Calu3 (cell line): ENCODE results near the gene MGAT3. TPM values are rescaled to one million over a fixed set of nuclear protein-coding genes. Genes with fewer than 3 reads are reported as not detected.

Source experiments
- Bru-seq: library from RNA; stranded (reverse); fragments of 400-500 nt; gene quantifications from one replicate; lab custom pipeline; 2021; lab: Mats Ljungman, UMichigan
- BruChase-seq, 2 experiments: library from RNA; stranded (reverse); fragments of 400-500 nt; gene quantifications; one replicate each; lab custom pipeline; 2021; lab: Mats Ljungman, UMichigan
- BruUV-seq: library from RNA; stranded (reverse); fragments of 400-500 nt; replicated peaks from 2 replicates; lab custom pipeline; 2021; lab: Mats Ljungman, UMichigan
- CTCF ChIA-PET: fragments of 300-600 bp; sonication (Branson Sonifier 250); formaldehyde crosslinking; loops from one replicate; lab custom pipeline; 2022; ENCODE audit warnings: antibody characterized with exemption; lab: Charles Lee
- DNase-seq: peaks from one replicate; pipeline ENCODE4 v3.0.0; 2022
- H3K27ac Mint-ChIP-seq: one replicate; pipeline ENCODE4 v1.8.0; 2022; ENCODE audit warnings: mixed read lengths; ENCODE audit not compliant: unreplicated experiment
- H3K27me3 Mint-ChIP-seq: one replicate; pipeline ENCODE4 v1.8.0; 2022; ENCODE audit warnings: mixed read lengths; ENCODE audit not compliant: unreplicated experiment
- H3K36me3 Mint-ChIP-seq: one replicate; pipeline ENCODE4 v1.8.0; 2022; ENCODE audit warnings: mild to moderate bottlenecking, moderate library complexity, mixed read lengths; ENCODE audit not compliant: insufficient read depth, unreplicated experiment
- H3K4me1 Mint-ChIP-seq: one replicate; pipeline ENCODE4 v1.8.0; 2022; ENCODE audit warnings: mild to moderate bottlenecking, low read depth, mixed read lengths; ENCODE audit not compliant: unreplicated experiment
- H3K4me3 Mint-ChIP-seq: one replicate; pipeline ENCODE4 v1.8.0; 2022; ENCODE audit warnings: mild to moderate bottlenecking, low read depth, moderate library complexity, mixed read lengths; ENCODE audit not compliant: unreplicated experiment
- H3K9me3 Mint-ChIP-seq: one replicate; pipeline ENCODE4 v1.8.0; 2022; ENCODE audit warnings: low read depth, mixed read lengths; ENCODE audit not compliant: unreplicated experiment
- CTCF ChIP-seq: fragments of 200-600 bp; IDR thresholded peaks from one replicate; pipeline ENCODE4 v1.8.0; 2022; ENCODE audit warnings: antibody characterized with exemption; ENCODE audit not compliant: unreplicated experiment
- intact Hi-C: fragments of 100-400 bp; cut with micrococcal nuclease; formaldehyde crosslinking; loops from one replicate; pipeline ENCODE4 v1.10.0; 2022; ENCODE audit not compliant: unreplicated experiment
- long read RNA-seq: library from polyadenylated mRNA; stranded (forward); transcript quantifications from one replicate; pipeline ENCODE4 v2.0.0, GENCODE V29; 2022
- total RNA-seq: library from RNA; stranded (reverse); gene quantifications from 2 replicates; pipeline ENCODE4 v1.2.3, GENCODE V29; 2022

MGAT3 gene
- total RNA-seq (33.0 and 51.5 TPM in 2 replicates), Bru-seq, nascent RNA (percentile 49 among the genes with signal in this experiment), BruChase-seq, experiment 1, labeled RNA remaining after a 6-hour chase (percentile 63 among the genes with signal in this experiment), BruChase-seq, experiment 2, labeled RNA remaining after a 2-hour chase (percentile 54 among the genes with signal in this experiment)
- long read RNA-seq, partial matches to known transcripts: 0 of 47 reads
- long read RNA-seq, other reads (novel, unspliced or antisense): 47 of 47 reads

GRCh38 chr22:39456522-39457197 lies at the start of gene MGAT3:
Gene MGAT3, plus strand, starts transcription at chr22:39457012. Its CDS starts 30,336 bp downstream, at chr22:39487348.
- Mint-ChIP-seq H3K36me3 (peaks cover 4% of the 10 kb centered on the region), H3K4me1 (peaks cover 29% of the 10 kb centered on the region), H3K4me3 (peak within 1 kb of the TSS; percentile 47), H3K9me3 (no peaks in the 10 kb centered on the region), H3K27me3 (peaks cover 59% of the 10 kb centered on the region), H3K27ac (peak within 1 kb of the TSS; percentile 31)
- no peak for TF ChIP-seq CTCF
- DNase-seq: no peak
- no TSS peak for BruUV-seq
- CTCF ChIA-PET: no interaction called here
- intact Hi-C loops: no loop called here

GRCh38 chr22:39408173-39408572 lies 48.6 kb upstream of the MGAT3 start:
- no peak for TF ChIP-seq CTCF
- CTCF ChIA-PET: no interaction called here
- Mint-ChIP-seq H3K36me3 (peaks cover 6% of the 10 kb centered on the region), H3K27ac (no peak overlapping the region), H3K27me3 (no peaks in the 10 kb centered on the region), H3K9me3 (no peaks in the 10 kb centered on the region), H3K4me3 (no peak overlapping the region), H3K4me1 (no peaks in the 10 kb centered on the region)
- BruUV-seq: no TSS peak
- DNase-seq: no peak
- intact Hi-C loops: no loop called here

GRCh38 chr22:39408807-39409206 lies 48.0 kb upstream of the MGAT3 start:
- Mint-ChIP-seq H3K4me3 (no peak overlapping the region), H3K27me3 (no peaks in the 10 kb centered on the region), H3K4me1 (no peaks in the 10 kb centered on the region), H3K9me3 (no peaks in the 10 kb centered on the region), H3K36me3 (peaks cover 3% of the 10 kb centered on the region), H3K27ac (no peak overlapping the region)
- CTCF ChIA-PET: no interaction called here
- intact Hi-C loops: no loop called here
- no peak for DNase-seq
- no TSS peak for BruUV-seq
- no peak for TF ChIP-seq CTCF

- Mint-ChIP-seq H3K4me1 (no peaks in the 10 kb centered on the region), H3K27ac (no peak overlapping the region), H3K27me3 (no peaks in the 10 kb centered on the region), H3K9me3 (no peaks in the 10 kb centered on the region), H3K36me3 (peaks cover 3% of the 10 kb centered on the region), H3K4me3 (no peak overlapping the region)
- BruUV-seq: no TSS peak
- CTCF ChIA-PET: interaction anchor here (1.0 kb wide), 1 partner anchor 10 kb away, joined by 3 read pairs; no protein-coding TSS in a partner anchor
- no peak for DNase-seq
- no peak for TF ChIP-seq CTCF
- intact Hi-C loops: no loop called here
These were observed 47.2 kb upstream of the MGAT3 start for GRCh38 chr22:39409516-39410029.
